Measurements from ENCODE around the gene BCL2L12.
"Not testable (repeated sequence)": the region's sequence is repeated elsewhere in the genome, so short reads cannot be mapped to it uniquely, and the experiment has no call there.

Gene BCL2L12

DNA sequence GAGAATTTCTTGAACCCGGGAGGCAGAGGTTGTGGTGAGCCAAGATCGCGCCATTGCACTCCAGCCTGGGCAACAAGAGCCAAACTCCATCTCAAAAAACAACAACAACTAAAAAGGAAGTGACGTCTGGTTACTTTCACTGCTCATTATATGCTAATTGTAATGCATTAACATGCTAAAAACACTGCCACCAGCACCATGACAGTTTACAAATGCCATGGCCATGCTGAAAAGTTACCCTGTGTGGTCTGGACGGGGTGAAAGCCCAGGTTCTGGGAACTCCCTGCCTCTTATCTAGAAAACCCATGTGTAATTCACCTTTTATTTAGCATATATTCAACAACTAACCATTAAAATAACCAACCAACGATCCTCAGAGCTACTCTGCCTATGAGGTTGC lies 53.3 kb downstream of the BCL2L12 start:
- DNase-seq = no peak

DNA sequence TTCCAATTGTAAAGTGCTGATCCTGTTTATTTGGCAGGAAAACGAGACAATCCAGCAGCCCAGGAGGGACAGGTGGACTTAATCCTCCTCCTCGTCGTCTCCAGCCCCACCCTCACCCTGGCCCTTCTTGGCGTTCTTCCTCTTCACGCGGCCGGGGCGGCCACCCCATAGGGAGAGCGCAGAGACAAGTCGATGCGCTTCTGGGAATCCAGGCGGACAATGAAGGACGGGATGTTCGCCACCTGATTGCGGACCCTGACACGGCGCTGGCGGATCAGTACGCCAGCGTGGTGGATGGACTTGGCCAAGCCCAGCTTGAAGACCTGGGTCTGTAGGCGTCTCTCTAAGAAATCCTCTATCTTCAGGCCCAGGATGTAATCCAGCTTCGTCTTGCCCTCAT lies 53.7 kb downstream of the BCL2L12 start:
- DNase-seq = not testable (repeated sequence)

All from CD4-positive, alpha-beta T cell treated with Interleukin-12 subunit alpha and Interleukin-12 subunit beta, for 1 hour (primary cell).